HepG2 (cell line): Measurements from ENCODE around the gene SPAG9. TPM values are rescaled to one million over a fixed set of nuclear protein-coding genes. Genes with fewer than 3 reads are reported as not detected.

Experiments used
- GLI4 ChIP-seq: sonication (generic); formaldehyde crosslinking; IDR thresholded peaks from 2 replicates; pipeline ENCODE4 v1.5.1; 2020; ENCODE audit warnings: missing genetic modification reagents, mild to moderate bottlenecking, moderate library complexity, borderline replicate concordance
- IRF2 ChIP-seq: IDR thresholded peaks from 2 replicates; pipeline ENCODE4 v1.6.1; 2018; ENCODE audit warnings: missing genetic modification reagents, missing compliant biosample characterization
- JUNB ChIP-seq: sonication (generic); formaldehyde crosslinking; IDR thresholded peaks from 2 replicates; pipeline ENCODE4 v1.8.0; 2022; ENCODE audit warnings: missing genetic modification reagents, mild to moderate bottlenecking, borderline replicate concordance
- MBNL3 ChIP-seq: fragments of 250-450 bp; sonication (Bioruptor Pico); conservative IDR thresholded peaks from 2 replicates; pipeline ENCODE4 v1.8.0; 2022; ENCODE audit warnings: mild to moderate bottlenecking, inconsistent platforms
- NFE2 ChIP-seq: sonication (generic); formaldehyde crosslinking; IDR thresholded peaks from 2 replicates; pipeline ENCODE4 v1.4.0; 2020; ENCODE audit warnings: missing genetic modification reagents
- PAWR ChIP-seq: sonication (generic); formaldehyde crosslinking; IDR thresholded peaks from 2 replicates; pipeline ENCODE4 v1.4.0; 2020; ENCODE audit warnings: missing genetic modification reagents, mild to moderate bottlenecking, borderline replicate concordance
- PITX1 ChIP-seq: sonication (generic); formaldehyde crosslinking; IDR thresholded peaks from 2 replicates; pipeline ENCODE4 v1.5.1; 2020; ENCODE audit warnings: mild to moderate bottlenecking, missing genetic modification reagents
- SPEN ChIP-seq: sonication (generic); formaldehyde crosslinking; IDR thresholded peaks from 2 replicates; pipeline ENCODE4 v1.5.1; 2020; ENCODE audit warnings: low read depth, mild to moderate bottlenecking, missing genetic modification reagents
- SRY ChIP-seq: sonication (generic); formaldehyde crosslinking; IDR thresholded peaks from 2 replicates; pipeline ENCODE4 v1.8.0; 2022; ENCODE audit warnings: mild to moderate bottlenecking, missing genetic modification reagents
- STAG1 ChIP-seq: sonication (generic); formaldehyde crosslinking; IDR thresholded peaks from 2 replicates; pipeline ENCODE4 v1.4.0; 2020; ENCODE audit warnings: missing genetic modification reagents
- ZFP37 ChIP-seq: sonication (generic); formaldehyde crosslinking; IDR thresholded peaks from 2 replicates; pipeline ENCODE4 v1.4.0; 2020; ENCODE audit warnings: missing genetic modification reagents, borderline replicate concordance
- ZNF33A ChIP-seq: sonication (generic); formaldehyde crosslinking; IDR thresholded peaks from 2 replicates; pipeline ENCODE4 v1.5.1; 2020; ENCODE audit warnings: missing genetic modification reagents, mild to moderate bottlenecking, moderate library complexity, borderline replicate concordance
- ZNF343 ChIP-seq: sonication (generic); formaldehyde crosslinking; IDR thresholded peaks from 2 replicates; pipeline ENCODE4 v1.4.0; 2020; ENCODE audit warnings: mild to moderate bottlenecking, missing genetic modification reagents
- ZNF792 ChIP-seq: IDR thresholded peaks from 2 replicates; pipeline ENCODE4 v1.6.1; 2016
- polyA plus RNA-seq, 8 experiments: library from polyadenylated mRNA; depleted of rRNA in 3 of 8; stranded (reverse) in 7 of 8; unstranded in 1 of 8; fragments of >200 nt; fragmentation: Illumina TruSeq in 4 of 8; extraction: Trizol in 4 of 8; gene quantifications; 2 replicates each; pipeline versions ENCODE4 v1.2.1 to v1.2.3, GENCODE V29; 2011 to 2016; ENCODE audit warnings: low read depth in 4 of 8, missing spikeins in 1 of 8, mixed read lengths in 1 of 8; ENCODE audit not compliant: insufficient read depth in 1 of 8
- total RNA-seq, 5 experiments: library from RNA; depleted of rRNA; stranded (reverse); fragments of >200 nt; fragmentation: Illumina TruSeq; extraction: Trizol; gene quantifications; 2 replicates each; pipeline ENCODE4 v1.2.3, GENCODE V29; 2016; ENCODE audit warnings: low read depth in 1 of 5
- TF ChIP-seq, protein P1 (sequence below): conservative IDR thresholded peaks from 2 replicates; pipeline ENCODE4 v1.6.1; 2018; ENCODE audit warnings: missing genetic modification reagents
- TF ChIP-seq, protein P2 (sequence below): sonication (generic); formaldehyde crosslinking; IDR thresholded peaks from 2 replicates; pipeline ENCODE4 v1.4.0; 2020; ENCODE audit warnings: missing genetic modification reagents
- TF ChIP-seq, protein P3 (sequence below): IDR thresholded peaks from 2 replicates; pipeline ENCODE4 v1.6.1; 2018; ENCODE audit warnings: missing genetic modification reagents
- TF ChIP-seq, protein P4 (sequence below): IDR thresholded peaks from 2 replicates; pipeline ENCODE4 v1.6.1; 2016; ENCODE audit warnings: mild to moderate bottlenecking, missing biosample characterization, missing genetic modification reagents
- TF ChIP-seq, protein P5 (sequence below): sonication (generic); formaldehyde crosslinking; IDR thresholded peaks from 2 replicates; pipeline ENCODE4 v1.4.0; 2020; ENCODE audit warnings: missing genetic modification reagents, mild to moderate bottlenecking, borderline replicate concordance
- TF ChIP-seq, protein P6 (sequence below): sonication (generic); formaldehyde crosslinking; IDR thresholded peaks from 2 replicates; pipeline ENCODE4 v1.4.0; 2020; ENCODE audit warnings: missing genetic modification reagents, borderline replicate concordance

The SPAG9 gene
- total and polyA plus RNA-seq, 2 of the 13 experiments (the other 11 are each of a cell fraction or from before 2014, with no cell fraction given) = 43.2 to 78.6 TPM

DNA sequence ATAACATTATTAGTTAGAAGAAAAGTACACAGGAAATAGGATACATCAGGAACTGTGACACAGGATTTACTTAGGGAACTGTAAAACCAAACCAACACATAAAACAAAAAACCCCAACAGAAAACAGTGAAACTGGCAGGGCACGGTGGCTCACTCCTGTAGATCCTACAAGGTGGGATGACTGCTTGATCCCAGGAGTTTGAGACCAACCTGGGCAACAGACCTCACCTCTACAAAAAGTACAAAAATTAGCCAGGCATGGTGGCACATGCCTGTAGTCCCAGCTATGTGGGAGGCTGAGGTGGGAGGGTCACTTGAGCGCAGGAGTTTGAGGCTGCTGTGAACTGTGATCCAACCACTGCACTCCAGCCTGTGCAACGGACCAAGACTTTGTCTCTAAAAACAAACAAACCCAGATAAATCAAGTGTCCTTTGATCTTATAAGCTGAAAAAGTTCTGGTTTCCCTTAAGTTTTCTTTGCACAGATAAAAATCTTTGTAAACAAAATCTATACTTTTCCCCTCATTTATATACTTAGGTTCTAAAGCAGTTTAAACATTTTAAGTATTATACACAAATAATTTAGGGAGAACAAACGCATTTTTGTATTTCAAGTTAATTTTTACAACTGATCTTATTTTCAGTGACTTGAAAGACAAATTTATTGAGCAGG lies 143.0 kb downstream of the SPAG9 start (continued):
- TF ChIP-seq PAWR (no peak), IRF2 (CRISPR knock-in tag) (peak; percentile 41; the same call in 1 of the 2 replicates), MBNL3 (CRISPR knock-in tag) (no peak), SPEN (CRISPR knock-in tag) (peak; percentile 51; the same call in 1 of the 2 replicates), GLI4 (CRISPR knock-in tag) (0 out of 2 replicates have a peak, but pooled peaks have one; percentile 62), ZNF33A (CRISPR knock-in tag) (no peak), ZFP37 (CRISPR knock-in tag) (peak; percentile 56; the same call in 1 of the 2 replicates), ZNF792 (CRISPR knock-in tag) (no peak), ZNF343 (CRISPR knock-in tag) (0 out of 2 replicates have a peak, but pooled peaks have one; percentile 71), NFE2 (CRISPR knock-in tag) (no peak), SRY (CRISPR knock-in tag) (no peak), PITX1 (CRISPR knock-in tag) (peak; percentile 60), STAG1 (CRISPR knock-in tag) (peak; percentile 28; the same call in 1 of the 2 replicates), JUNB (CRISPR knock-in tag) (no peak)
- TF ChIP-seq, protein P1, sequence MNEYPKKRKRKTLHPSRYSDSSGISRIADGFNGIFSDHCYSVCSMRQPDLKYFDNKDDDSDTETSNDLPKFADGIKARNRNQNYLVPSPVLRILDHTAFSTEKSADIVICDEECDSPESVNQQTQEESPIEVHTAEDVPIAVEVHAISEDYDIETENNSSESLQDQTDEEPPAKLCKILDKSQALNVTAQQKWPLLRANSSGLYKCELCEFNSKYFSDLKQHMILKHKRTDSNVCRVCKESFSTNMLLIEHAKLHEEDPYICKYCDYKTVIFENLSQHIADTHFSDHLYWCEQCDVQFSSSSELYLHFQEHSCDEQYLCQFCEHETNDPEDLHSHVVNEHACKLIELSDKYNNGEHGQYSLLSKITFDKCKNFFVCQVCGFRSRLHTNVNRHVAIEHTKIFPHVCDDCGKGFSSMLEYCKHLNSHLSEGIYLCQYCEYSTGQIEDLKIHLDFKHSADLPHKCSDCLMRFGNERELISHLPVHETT (CRISPR knock-in tag) = 0 out of 2 replicates have a peak, but pooled peaks have one; percentile 64
- TF ChIP-seq, protein P2, sequence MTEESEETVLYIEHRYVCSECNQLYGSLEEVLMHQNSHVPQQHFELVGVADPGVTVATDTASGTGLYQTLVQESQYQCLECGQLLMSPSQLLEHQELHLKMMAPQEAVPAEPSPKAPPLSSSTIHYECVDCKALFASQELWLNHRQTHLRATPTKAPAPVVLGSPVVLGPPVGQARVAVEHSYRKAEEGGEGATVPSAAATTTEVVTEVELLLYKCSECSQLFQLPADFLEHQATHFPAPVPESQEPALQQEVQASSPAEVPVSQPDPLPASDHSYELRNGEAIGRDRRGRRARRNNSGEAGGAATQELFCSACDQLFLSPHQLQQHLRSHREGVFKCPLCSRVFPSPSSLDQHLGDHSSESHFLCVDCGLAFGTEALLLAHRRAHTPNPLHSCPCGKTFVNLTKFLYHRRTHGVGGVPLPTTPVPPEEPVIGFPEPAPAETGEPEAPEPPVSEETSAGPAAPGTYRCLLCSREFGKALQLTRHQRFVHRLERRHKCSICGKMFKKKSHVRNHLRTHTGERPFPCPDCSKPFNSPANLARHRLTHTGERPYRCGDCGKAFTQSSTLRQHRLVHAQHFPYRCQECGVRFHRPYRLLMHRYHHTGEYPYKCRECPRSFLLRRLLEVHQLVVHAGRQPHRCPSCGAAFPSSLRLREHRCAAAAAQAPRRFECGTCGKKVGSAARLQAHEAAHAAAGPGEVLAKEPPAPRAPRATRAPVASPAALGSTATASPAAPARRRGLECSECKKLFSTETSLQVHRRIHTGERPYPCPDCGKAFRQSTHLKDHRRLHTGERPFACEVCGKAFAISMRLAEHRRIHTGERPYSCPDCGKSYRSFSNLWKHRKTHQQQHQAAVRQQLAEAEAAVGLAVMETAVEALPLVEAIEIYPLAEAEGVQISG (CRISPR knock-in tag) = peak; percentile 70
- TF ChIP-seq, protein P3, sequence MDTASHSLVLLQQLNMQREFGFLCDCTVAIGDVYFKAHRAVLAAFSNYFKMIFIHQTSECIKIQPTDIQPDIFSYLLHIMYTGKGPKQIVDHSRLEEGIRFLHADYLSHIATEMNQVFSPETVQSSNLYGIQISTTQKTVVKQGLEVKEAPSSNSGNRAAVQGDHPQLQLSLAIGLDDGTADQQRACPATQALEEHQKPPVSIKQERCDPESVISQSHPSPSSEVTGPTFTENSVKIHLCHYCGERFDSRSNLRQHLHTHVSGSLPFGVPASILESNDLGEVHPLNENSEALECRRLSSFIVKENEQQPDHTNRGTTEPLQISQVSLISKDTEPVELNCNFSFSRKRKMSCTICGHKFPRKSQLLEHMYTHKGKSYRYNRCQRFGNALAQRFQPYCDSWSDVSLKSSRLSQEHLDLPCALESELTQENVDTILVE (CRISPR knock-in tag) = peak; percentile 46; the same call in 1 of the 2 replicates
- TF ChIP-seq, protein P4, sequence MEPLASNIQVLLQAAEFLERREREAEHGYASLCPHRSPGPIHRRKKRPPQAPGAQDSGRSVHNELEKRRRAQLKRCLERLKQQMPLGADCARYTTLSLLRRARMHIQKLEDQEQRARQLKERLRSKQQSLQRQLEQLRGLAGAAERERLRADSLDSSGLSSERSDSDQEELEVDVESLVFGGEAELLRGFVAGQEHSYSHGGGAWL (CRISPR knock-in tag) = no peak
- TF ChIP-seq, protein P5, sequence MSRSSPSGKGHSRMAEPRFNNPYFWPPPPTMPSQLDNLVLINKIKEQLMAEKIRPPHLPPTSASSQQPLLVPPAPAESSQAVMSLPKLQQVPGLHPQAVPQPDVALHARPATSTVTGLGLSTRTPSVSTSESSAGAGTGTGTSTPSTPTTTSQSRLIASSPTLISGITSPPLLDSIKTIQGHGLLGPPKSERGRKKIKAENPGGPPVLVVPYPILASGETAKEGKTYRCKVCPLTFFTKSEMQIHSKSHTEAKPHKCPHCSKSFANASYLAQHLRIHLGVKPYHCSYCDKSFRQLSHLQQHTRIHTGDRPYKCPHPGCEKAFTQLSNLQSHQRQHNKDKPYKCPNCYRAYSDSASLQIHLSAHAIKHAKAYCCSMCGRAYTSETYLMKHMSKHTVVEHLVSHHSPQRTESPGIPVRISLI (CRISPR knock-in tag) = no peak; the same call in 1 of the 2 replicates
- TF ChIP-seq, protein P6, sequence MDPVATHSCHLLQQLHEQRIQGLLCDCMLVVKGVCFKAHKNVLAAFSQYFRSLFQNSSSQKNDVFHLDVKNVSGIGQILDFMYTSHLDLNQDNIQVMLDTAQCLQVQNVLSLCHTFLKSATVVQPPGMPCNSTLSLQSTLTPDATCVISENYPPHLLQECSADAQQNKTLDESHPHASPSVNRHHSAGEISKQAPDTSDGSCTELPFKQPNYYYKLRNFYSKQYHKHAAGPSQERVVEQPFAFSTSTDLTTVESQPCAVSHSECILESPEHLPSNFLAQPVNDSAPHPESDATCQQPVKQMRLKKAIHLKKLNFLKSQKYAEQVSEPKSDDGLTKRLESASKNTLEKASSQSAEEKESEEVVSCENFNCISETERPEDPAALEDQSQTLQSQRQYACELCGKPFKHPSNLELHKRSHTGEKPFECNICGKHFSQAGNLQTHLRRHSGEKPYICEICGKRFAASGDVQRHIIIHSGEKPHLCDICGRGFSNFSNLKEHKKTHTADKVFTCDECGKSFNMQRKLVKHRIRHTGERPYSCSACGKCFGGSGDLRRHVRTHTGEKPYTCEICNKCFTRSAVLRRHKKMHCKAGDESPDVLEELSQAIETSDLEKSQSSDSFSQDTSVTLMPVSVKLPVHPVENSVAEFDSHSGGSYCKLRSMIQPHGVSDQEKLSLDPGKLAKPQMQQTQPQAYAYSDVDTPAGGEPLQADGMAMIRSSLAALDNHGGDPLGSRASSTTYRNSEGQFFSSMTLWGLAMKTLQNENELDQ (CRISPR knock-in tag) = no peak
